Neuron (in vitro differentiated cells): ENCODE data around the gene SIGLEC1.

Source experiments
- H2AFZ ChIP-seq: one replicate; pipeline ENCODE4 v1.6.1; 2013; ENCODE audit warnings: low read depth, mild to moderate bottlenecking, inconsistent platforms, low read length, moderate library complexity
- H3K27me3 ChIP-seq: one replicate; pipeline ENCODE4 v1.6.1; 2013; ENCODE audit warnings: low read length; ENCODE audit not compliant: insufficient read depth
- H3K36me3 ChIP-seq: one replicate; pipeline ENCODE4 v1.6.1; 2013; ENCODE audit warnings: low read length; ENCODE audit not compliant: insufficient read depth
- H3K4me1 ChIP-seq: one replicate; pipeline ENCODE4 v1.6.1; 2013; ENCODE audit warnings: low read length; ENCODE audit not compliant: insufficient read depth
- H3K4me3 ChIP-seq: 2 replicates; pipeline ENCODE4 v1.5.1; 2013; ENCODE audit warnings: mild to moderate bottlenecking, low read length, moderate library complexity
- H3K9me3 ChIP-seq: one replicate; pipeline ENCODE4 v1.6.1; 2013; ENCODE audit warnings: low read length

Gene SIGLEC1

GRCh38 chr20:3710703-3711483 is 1.5 kb downstream of the SIGLEC1 start:
- Histone ChIP-seq H3K27me3 (peaks cover 7% of the 10 kb centered on the region), H2AFZ (no peak overlapping the region), H3K4me3 (no peak overlapping the region), H3K36me3 (no peaks in the 10 kb centered on the region), H3K9me3 (no peaks in the 10 kb centered on the region), H3K4me1 (no peaks in the 10 kb centered on the region)

GRCh38 chr20:3710011-3710466 is 2.4 kb downstream of the SIGLEC1 start:
- H3K4me1 ChIP-seq = no peaks in the 10 kb centered on the region
- H3K27me3 ChIP-seq = peaks cover 7% of the 10 kb centered on the region
- H2AFZ ChIP-seq = no peak overlapping the region
- no peak overlapping the region for H3K4me3 ChIP-seq
- H3K9me3 ChIP-seq = no peaks in the 10 kb centered on the region
- H3K36me3 ChIP-seq = no peaks in the 10 kb centered on the region

- no peaks in the 10 kb centered on the region for H3K9me3 ChIP-seq
- peaks cover 7% of the 10 kb centered on the region for H3K27me3 ChIP-seq
- no peaks in the 10 kb centered on the region for H3K36me3 ChIP-seq
- no peak overlapping the region for H3K4me3 ChIP-seq
- H3K4me1 ChIP-seq = no peaks in the 10 kb centered on the region
- no peak overlapping the region for H2AFZ ChIP-seq
Measured at GRCh38 chr20:3707508-3707899, 4.9 kb downstream of the SIGLEC1 start.

GRCh38 chr20:3706774-3707507 is 5.5 kb downstream of the SIGLEC1 start:
- H3K27me3 ChIP-seq = peaks cover 7% of the 10 kb centered on the region
- H3K36me3 ChIP-seq = no peaks in the 10 kb centered on the region
- no peaks in the 10 kb centered on the region for H3K9me3 ChIP-seq
- no peak overlapping the region for H2AFZ ChIP-seq
- H3K4me1 ChIP-seq = no peaks in the 10 kb centered on the region
- no peak overlapping the region for H3K4me3 ChIP-seq

- Histone ChIP-seq H3K9me3 (no peaks in the 10 kb centered on the region), H3K27me3 (peaks cover 7% of the 10 kb centered on the region), H2AFZ (no peak overlapping the region)
Measured at GRCh38 chr20:3705970-3706739, 6.2 kb downstream of the SIGLEC1 start.

GRCh38 chr20:3705491-3705969 is 6.9 kb downstream of the SIGLEC1 start:
- no peak overlapping the region for H3K4me3 ChIP-seq
- H3K4me1 ChIP-seq = no peaks in the 10 kb centered on the region
- H3K27me3 ChIP-seq = peaks cover 7% of the 10 kb centered on the region
- no peaks in the 10 kb centered on the region for H3K36me3 ChIP-seq
- H3K9me3 ChIP-seq = no peaks in the 10 kb centered on the region
- H2AFZ ChIP-seq = no peak overlapping the region

More at GRCh38 chr20:3705970-3706739, 6.2 kb downstream of the SIGLEC1 start:
- Histone ChIP-seq H3K4me3 (no peak overlapping the region), H3K4me1 (no peaks in the 10 kb centered on the region), H3K36me3 (no peaks in the 10 kb centered on the region)

GRCh38 chr20:3704087-3704486 is 8.3 kb downstream of the SIGLEC1 start:
- Histone ChIP-seq H2AFZ (no peak overlapping the region), H3K4me1 (no peaks in the 10 kb centered on the region), H3K27me3 (peaks cover 7% of the 10 kb centered on the region), H3K9me3 (no peaks in the 10 kb centered on the region), H3K4me3 (no peak overlapping the region), H3K36me3 (no peaks in the 10 kb centered on the region)

GRCh38 chr20:3702611-3703391 is 9.6 kb downstream of the SIGLEC1 start:
- Histone ChIP-seq H3K4me1 (no peaks in the 10 kb centered on the region), H3K27me3 (peaks cover 7% of the 10 kb centered on the region), H3K9me3 (no peaks in the 10 kb centered on the region), H3K4me3 (no peak overlapping the region), H2AFZ (no peak overlapping the region), H3K36me3 (no peaks in the 10 kb centered on the region)

GRCh38 chr20:3701061-3701998 is 11.1 kb downstream of the SIGLEC1 start:
- H3K4me3 ChIP-seq = no peak overlapping the region
- no peak overlapping the region for H2AFZ ChIP-seq
- H3K9me3 ChIP-seq = peaks cover 4% of the 10 kb centered on the region
- H3K27me3 ChIP-seq = peaks cover 3% of the 10 kb centered on the region
- no peaks in the 10 kb centered on the region for H3K36me3 ChIP-seq
- no peaks in the 10 kb centered on the region for H3K4me1 ChIP-seq

- Histone ChIP-seq H3K4me1 (no peaks in the 10 kb centered on the region), H2AFZ (no peak overlapping the region), H3K9me3 (peaks cover 5% of the 10 kb centered on the region), H3K4me3 (no peak overlapping the region), H3K27me3 (no peaks in the 10 kb centered on the region), H3K36me3 (no peaks in the 10 kb centered on the region)
Measured at GRCh38 chr20:3699037-3699436, 13.4 kb downstream of the SIGLEC1 start.

GRCh38 chr20:3698591-3699001 is 13.8 kb downstream of the SIGLEC1 start:
- Histone ChIP-seq H2AFZ (no peak overlapping the region), H3K4me1 (no peaks in the 10 kb centered on the region)

More at GRCh38 chr20:3698591-3699001, 13.8 kb downstream of the SIGLEC1 start:
- H3K36me3 ChIP-seq = no peaks in the 10 kb centered on the region
- H3K9me3 ChIP-seq = peaks cover 5% of the 10 kb centered on the region
- no peaks in the 10 kb centered on the region for H3K27me3 ChIP-seq
- H3K4me3 ChIP-seq = no peak overlapping the region
